Measurements from ENCODE around the gene HIC1. TPM values are rescaled to one million over a fixed set of nuclear protein-coding genes. Genes with fewer than 3 reads are reported as not detected.

Gene HIC1
- total and polyA plus RNA-seq, 8 donors, result 1.5 to 107 (median 8.9) TPM

DNA sequence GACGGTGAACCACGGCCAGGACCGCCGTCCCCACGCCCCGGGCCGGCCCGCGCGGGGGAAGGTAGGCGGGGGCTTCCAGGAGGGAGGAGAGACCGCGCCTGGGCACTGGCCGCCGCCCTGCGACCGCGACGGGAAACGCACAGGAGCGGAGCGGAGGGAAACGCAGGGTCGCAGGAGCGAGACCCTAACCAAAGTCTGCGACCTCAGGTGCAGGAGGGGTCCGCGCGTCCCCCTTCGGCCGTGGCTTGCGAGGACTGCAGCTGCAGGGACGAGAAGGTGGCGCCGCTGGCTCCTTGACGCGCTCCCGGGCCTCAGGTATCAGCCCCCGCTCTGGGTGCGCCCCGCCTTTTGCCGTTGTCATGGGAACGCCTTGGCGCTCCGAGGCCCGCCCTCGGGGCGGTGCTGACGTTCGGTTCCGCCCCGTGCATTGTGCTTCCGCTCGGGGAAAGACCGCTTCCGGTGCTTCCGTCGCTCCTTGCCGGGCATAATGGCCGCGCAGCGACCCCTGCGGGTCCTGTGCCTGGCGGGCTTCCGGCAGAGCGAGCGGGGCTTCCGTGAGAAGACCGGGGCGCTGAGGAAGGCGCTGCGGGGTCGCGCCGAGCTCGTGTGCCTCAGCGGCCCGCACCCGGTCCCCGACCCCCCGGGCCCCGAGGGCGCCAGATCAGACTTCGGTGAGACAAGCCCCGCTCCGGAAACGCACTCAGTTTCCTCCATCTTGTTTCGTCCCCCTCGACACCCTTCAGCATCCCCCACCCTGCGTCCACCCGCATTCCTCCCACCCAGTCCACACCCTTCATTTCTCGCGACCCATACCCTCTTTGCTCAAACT, 13.1 kb upstream of the HIC1 start, which contains the start of gene OVCA2:
OVCA2 (plus strand) TSS at position 462 of the 829 bp plus-strand sequence; CDS start at position 488, 26 bp downstream.
- DNase-seq, result peak; percentile 97 to 98
- TF ChIP-seq POLR2A (IDR thresholded peaks at IDR 0.05) (no peak), POLR2AphosphoS5 (IDR thresholded peaks at IDR 0.05) (peak; percentile 63 to 96 (median 88)), EP300 (IDR thresholded peaks at IDR 0.05) (no peak)
- TF ChIP-seq, protein P1, sequence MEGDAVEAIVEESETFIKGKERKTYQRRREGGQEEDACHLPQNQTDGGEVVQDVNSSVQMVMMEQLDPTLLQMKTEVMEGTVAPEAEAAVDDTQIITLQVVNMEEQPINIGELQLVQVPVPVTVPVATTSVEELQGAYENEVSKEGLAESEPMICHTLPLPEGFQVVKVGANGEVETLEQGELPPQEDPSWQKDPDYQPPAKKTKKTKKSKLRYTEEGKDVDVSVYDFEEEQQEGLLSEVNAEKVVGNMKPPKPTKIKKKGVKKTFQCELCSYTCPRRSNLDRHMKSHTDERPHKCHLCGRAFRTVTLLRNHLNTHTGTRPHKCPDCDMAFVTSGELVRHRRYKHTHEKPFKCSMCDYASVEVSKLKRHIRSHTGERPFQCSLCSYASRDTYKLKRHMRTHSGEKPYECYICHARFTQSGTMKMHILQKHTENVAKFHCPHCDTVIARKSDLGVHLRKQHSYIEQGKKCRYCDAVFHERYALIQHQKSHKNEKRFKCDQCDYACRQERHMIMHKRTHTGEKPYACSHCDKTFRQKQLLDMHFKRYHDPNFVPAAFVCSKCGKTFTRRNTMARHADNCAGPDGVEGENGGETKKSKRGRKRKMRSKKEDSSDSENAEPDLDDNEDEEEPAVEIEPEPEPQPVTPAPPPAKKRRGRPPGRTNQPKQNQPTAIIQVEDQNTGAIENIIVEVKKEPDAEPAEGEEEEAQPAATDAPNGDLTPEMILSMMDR (IDR thresholded peaks at IDR 0.05), result peak in 4 of 7 experiments; percentile 22 to 52 (median 36)
- peaks cover 25 to 39% (median 28%) of the 10 kb centered on the region in 4 donors for H3K4me1 ChIP-seq
- peak within 1 kb of the TSS; percentile 71 to 86 (median 76) for H3K4me3 ChIP-seq
- intact Hi-C loops (cut with DNase I; ENCODE audit: low total_unique reads), result no loop called here
- no peaks in the 10 kb centered on the region for H3K27me3 ChIP-seq
- WGBS, 5 donors, result 0 to 2% (median 0%) methylated on average over 39 to 93 of the region's 93 CpGs
- no peaks in the 10 kb centered on the region for H3K9me3 ChIP-seq
- H3K36me3 ChIP-seq, result peaks cover 20 to 55% (median 49%) of the 10 kb centered on the region in 4 donors
- peak within 1 kb of the TSS; percentile 88 to 96 (median 94) for H3K27ac ChIP-seq

DNA sequence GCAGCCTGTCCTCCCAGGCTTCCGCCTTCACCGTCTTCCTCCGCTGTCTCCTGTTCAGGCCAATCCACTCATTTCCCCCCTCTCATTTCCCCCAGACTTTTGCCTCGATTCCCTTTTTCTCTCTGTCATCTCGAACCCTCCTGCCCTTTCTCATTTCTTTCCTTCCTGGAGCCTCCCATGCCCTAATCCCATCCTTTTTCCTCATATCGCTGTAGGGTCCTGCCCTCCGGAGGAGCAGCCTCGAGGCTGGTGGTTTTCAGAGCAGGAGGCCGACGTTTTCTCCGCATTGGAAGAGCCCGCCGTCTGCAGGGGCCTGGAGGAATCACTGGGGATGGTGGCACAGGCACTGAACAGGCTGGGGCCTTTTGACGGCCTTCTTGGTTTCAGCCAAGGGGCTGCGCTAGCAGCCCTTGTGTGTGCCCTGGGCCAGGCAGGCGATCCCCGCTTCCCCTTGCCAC, 12.5 kb upstream of the HIC1 start:
- H3K4me1 ChIP-seq, result peaks cover 25 to 39% (median 28%) of the 10 kb centered on the region in 4 donors
- H3K9me3 ChIP-seq, result no peaks in the 10 kb centered on the region
- TF ChIP-seq EP300 (IDR thresholded peaks at IDR 0.05) (no peak), POLR2A (IDR thresholded peaks at IDR 0.05) (no peak), POLR2AphosphoS5 (IDR thresholded peaks at IDR 0.05) (no peak)
- TF ChIP-seq, protein P1 (IDR thresholded peaks at IDR 0.05), result no peak
- peaks cover 14 to 48% (median 42%) of the 10 kb centered on the region in 4 donors for H3K36me3 ChIP-seq
- H3K4me3 ChIP-seq, result peak overlapping the region; percentile 71 to 86 (median 76)
- DNase-seq, result peak in 1 of 2 donors; percentile 71
- H3K27ac ChIP-seq, result peak overlapping the region; percentile 88 to 96 (median 94)
- intact Hi-C loops (cut with DNase I; ENCODE audit: low total_unique reads), result no loop called here
- 8 to 17% (median 15%) methylated on average over 14 to 17 of the region's 17 CpGs for WGBS, 5 donors
- no peaks in the 10 kb centered on the region for H3K27me3 ChIP-seq

DNA sequence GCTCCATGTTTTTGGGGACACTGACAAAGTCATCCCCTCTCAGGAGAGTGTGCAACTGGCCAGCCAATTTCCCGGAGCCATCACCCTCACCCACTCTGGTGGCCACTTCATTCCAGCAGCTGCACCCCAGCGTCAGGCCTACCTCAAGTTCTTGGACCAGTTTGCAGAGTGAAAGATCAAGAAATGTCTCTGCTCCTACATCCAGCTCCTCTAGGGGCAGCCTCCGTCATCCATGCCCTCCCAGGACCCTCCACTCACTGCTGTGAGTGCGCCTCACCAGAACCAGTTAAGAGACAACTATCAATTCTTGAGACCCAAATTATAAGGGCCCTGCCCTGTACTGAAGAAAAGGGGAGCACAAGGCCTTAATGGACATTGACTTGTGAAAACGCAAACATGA, 12.0 kb upstream of the HIC1 start:
- H3K27me3 ChIP-seq, result peaks cover 0 to 4% (median 0%) of the 10 kb centered on the region in 3 donors
- H3K27ac ChIP-seq, result peak overlapping the region in 3 of 5 donors; percentile 91 to 96 (median 94)
- H3K9me3 ChIP-seq, result no peaks in the 10 kb centered on the region
- intact Hi-C loops (cut with DNase I; ENCODE audit: low total_unique reads), result no loop called here
- peaks cover 25 to 39% (median 30%) of the 10 kb centered on the region in 4 donors for H3K4me1 ChIP-seq
- peaks cover 10 to 43% (median 37%) of the 10 kb centered on the region in 4 donors for H3K36me3 ChIP-seq
- WGBS, 5 donors, result 81 to 91% (median 82%) methylated on average over 3 to 5 of the region's 5 CpGs
- peak in 1 of 2 donors; percentile 23 for DNase-seq
- H3K4me3 ChIP-seq, result peak overlapping the region; percentile 71 to 86 (median 76)
- TF ChIP-seq POLR2AphosphoS5 (IDR thresholded peaks at IDR 0.05) (no peak), EP300 (IDR thresholded peaks at IDR 0.05) (no peak), POLR2A (IDR thresholded peaks at IDR 0.05) (no peak)
- TF ChIP-seq, protein P1 (IDR thresholded peaks at IDR 0.05), result no peak

DNA sequence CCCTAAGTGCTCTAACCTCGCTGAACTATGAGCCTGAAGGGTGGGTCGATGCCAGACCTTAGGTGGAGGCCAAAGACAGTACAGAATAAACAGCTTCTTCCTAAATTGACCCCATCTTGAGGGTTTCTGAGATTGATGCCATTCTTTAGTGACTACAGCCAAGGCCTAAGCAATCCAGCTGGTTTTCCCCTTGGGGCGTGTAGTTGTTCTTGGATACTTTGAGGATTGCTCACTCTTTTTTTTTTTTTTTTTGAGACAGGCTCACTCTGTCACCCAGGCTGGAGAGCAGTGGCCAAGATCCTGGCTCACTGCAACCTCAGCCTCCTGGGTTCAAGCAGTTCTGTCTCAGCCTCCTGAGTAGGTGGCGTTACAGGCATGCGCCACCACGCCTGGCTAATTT, 11.1 kb upstream of the HIC1 start:
- Histone ChIP-seq H3K27me3 (peaks cover 0 to 13% (median 0%) of the 10 kb centered on the region in 3 donors), H3K9me3 (no peaks in the 10 kb centered on the region), H3K36me3 (peaks cover 9 to 35% (median 28%) of the 10 kb centered on the region in 4 donors), H3K4me3 (no peak overlapping the region), H3K4me1 (peaks cover 27 to 43% (median 35%) of the 10 kb centered on the region in 4 donors), H3K27ac (peak overlapping the region in 2 of 5 donors; percentile 27 to 91)
- TF ChIP-seq POLR2AphosphoS5 (IDR thresholded peaks at IDR 0.05) (no peak), EP300 (IDR thresholded peaks at IDR 0.05) (no peak), POLR2A (IDR thresholded peaks at IDR 0.05) (no peak)
- TF ChIP-seq, protein P1 (IDR thresholded peaks at IDR 0.05), result no peak
- DNase-seq, result no peak
- intact Hi-C loops (cut with DNase I; ENCODE audit: low total_unique reads), result no loop called here
- WGBS, 5 donors, result 73 to 94% (median 87%) methylated on average over 6 of the region's 6 CpGs

Data from stomach (tissue), 9 donors.